Neuronal stem cell (in vitro differentiated cells): ENCODE results near the gene NRXN3.

Source experiments
- DNase-seq: peaks from one replicate; pipeline ENCODE4 v3.0.0-alpha.2; 2013; ENCODE audit warnings: low spot score
- H2AFZ ChIP-seq: one replicate; pipeline ENCODE4 v1.6.1; 2013; ENCODE audit warnings: mild to moderate bottlenecking, low read length, inconsistent platforms
- H2AK5ac ChIP-seq: 2 replicates; pipeline ENCODE4 v1.6.1; 2013; ENCODE audit warnings: low read depth, mild to moderate bottlenecking, inconsistent platforms, low read length, moderate library complexity, mixed read lengths
- H2BK120ac ChIP-seq: 2 replicates; pipeline ENCODE4 v1.6.1; 2013; ENCODE audit warnings: low read depth, mild to moderate bottlenecking, inconsistent platforms, low read length, moderate library complexity, mixed read lengths
- H2BK12ac ChIP-seq: one replicate; pipeline ENCODE4 v1.6.1; 2013; ENCODE audit warnings: low read length, inconsistent platforms
- H2BK15ac ChIP-seq: 2 replicates; pipeline ENCODE4 v1.6.1; 2013; ENCODE audit warnings: mild to moderate bottlenecking, low read length, inconsistent platforms, mixed read lengths
- H2BK5ac ChIP-seq: one replicate; pipeline ENCODE4 v1.6.1; 2013; ENCODE audit warnings: inconsistent platforms, mild to moderate bottlenecking, low read length, moderate library complexity
- H3K14ac ChIP-seq: one replicate; pipeline ENCODE4 v1.6.1; 2013; ENCODE audit warnings: low read length, inconsistent platforms
- H3K18ac ChIP-seq: 2 replicates; pipeline ENCODE4 v1.6.1; 2013; ENCODE audit warnings: low read length, inconsistent platforms
- H3K23ac ChIP-seq: 2 replicates; pipeline ENCODE4 v1.6.1; 2013; ENCODE audit warnings: low read depth, mild to moderate bottlenecking, mixed read lengths, low read length, inconsistent platforms; ENCODE audit not compliant: poor library complexity
- H3K27ac ChIP-seq: replicated peaks from 3 replicates; pipeline ENCODE4 v1.5.1; 2013; ENCODE audit warnings: low read length, inconsistent platforms
- H3K27me3 ChIP-seq, 3 experiments: 2 replicates each; pipeline ENCODE4 v1.6.1; 2013; ENCODE audit warnings: low read length in 3 of 3, mild to moderate bottlenecking in 2 of 3, inconsistent platforms in 1 of 3, low read depth in 1 of 3, mixed read lengths in 1 of 3, moderate library complexity in 1 of 3; ENCODE audit not compliant: control insufficient read depth in 3 of 3, insufficient read depth in 3 of 3
- H3K36me3 ChIP-seq, 2 donors: replicated peaks in 1 of 2; 2 replicates each; pipeline ENCODE4 v1.6.1; 2013; ENCODE audit warnings: low read length in 2 of 2; ENCODE audit not compliant: control insufficient read depth in 2 of 2, insufficient read depth in 2 of 2
- H3K4ac ChIP-seq: 2 replicates; pipeline ENCODE4 v1.6.1; 2013; ENCODE audit warnings: inconsistent platforms, mild to moderate bottlenecking, low read length, moderate library complexity
- H3K4me1 ChIP-seq, 2 donors: 1 replicate in 1 of 2; 2 replicates in 1 of 2; pipeline ENCODE4 v1.6.1; 2013; ENCODE audit warnings: low read length in 2 of 2, low read depth in 1 of 2; ENCODE audit not compliant: control insufficient read depth in 2 of 2, insufficient read depth in 1 of 2
- H3K4me2 ChIP-seq: one replicate; pipeline ENCODE4 v1.6.1; 2013; ENCODE audit warnings: mild to moderate bottlenecking, low read length, inconsistent platforms; ENCODE audit not compliant: insufficient read depth, poor library complexity, severe bottlenecking
- H3K4me3 ChIP-seq, 2 donors: 2 replicates each; pipeline ENCODE4 v1.5.1; 2013; ENCODE audit warnings: low read length in 2 of 2, mild to moderate bottlenecking in 2 of 2, inconsistent platforms in 1 of 2, moderate library complexity in 1 of 2
- H3K79me1 ChIP-seq: one replicate; pipeline ENCODE4 v1.6.1; 2013; ENCODE audit warnings: low read depth, mild to moderate bottlenecking, inconsistent platforms, low read length, moderate library complexity
- H3K9ac ChIP-seq: one replicate; pipeline ENCODE4 v1.6.1; 2013; ENCODE audit warnings: mild to moderate bottlenecking, low read depth, low read length, inconsistent platforms; ENCODE audit not compliant: poor library complexity
- H3K9me3 ChIP-seq, 2 donors: replicated peaks in 1 of 2; 2 replicates each; pipeline versions ENCODE3 to v1.6.1; 2013; ENCODE audit warnings: low read length in 2 of 2, mild to moderate bottlenecking in 2 of 2, inconsistent platforms in 1 of 2, low read depth in 1 of 2, mixed read lengths in 1 of 2, moderate library complexity in 1 of 2; ENCODE audit not compliant: control insufficient read depth in 2 of 2, insufficient read depth in 1 of 2
- H4K8ac ChIP-seq: one replicate; pipeline ENCODE4 v1.6.1; 2013; ENCODE audit warnings: low read depth, mild to moderate bottlenecking, inconsistent platforms, low read length, moderate library complexity
- H4K91ac ChIP-seq: one replicate; pipeline ENCODE4 v1.6.1; 2013; ENCODE audit warnings: low read length, low read depth, mild to moderate bottlenecking, inconsistent platforms; ENCODE audit not compliant: poor library complexity
- WGBS, 2 donors: extraction: QIAGEN DNeasy Blood & Tissue Kit; methylation state at CpG; one replicate each; pipeline ENCODE4 v1.1.7; 2013; ENCODE audit warnings: missing lambda C conversion rate in 2 of 2, mixed read lengths in 1 of 2; ENCODE audit not compliant: insufficient read length in 2 of 2, insufficient replicate concordance in 1 of 2; ENCODE audit errors: extremely low coverage in 2 of 2; 5-methylcytosine and 5-hydroxymethylcytosine counted together

The NRXN3 gene

GRCh38 chr14:79328863-79329262 is 1158.7 kb downstream of the NRXN3 start:
- H2BK120ac ChIP-seq, result no peak overlapping the region
- H3K14ac ChIP-seq, result no peak overlapping the region
- no peak overlapping the region for H2AK5ac ChIP-seq
- no peaks in the 10 kb centered on the region for H3K27me3 ChIP-seq
- H3K4me3 ChIP-seq, result no peak overlapping the region
- no peak overlapping the region for H3K9ac ChIP-seq
- H3K36me3 ChIP-seq, result no peaks in the 10 kb centered on the region
- H3K23ac ChIP-seq, result no peak overlapping the region
- no CpG with 5 or more reads among the region's 3 CpGs for WGBS, 2 donors
- no peak overlapping the region for H2BK15ac ChIP-seq
- H2BK12ac ChIP-seq, result no peak overlapping the region
- H3K79me1 ChIP-seq, result no peaks in the 10 kb centered on the region
- H2BK5ac ChIP-seq, result no peak overlapping the region
- no peak overlapping the region for H3K4me2 ChIP-seq
- H4K91ac ChIP-seq, result no peak overlapping the region
- no peak for DNase-seq
- H3K27ac ChIP-seq, result no peak overlapping the region
- H3K18ac ChIP-seq, result no peak overlapping the region
- no peak overlapping the region for H2AFZ ChIP-seq
- no peaks in the 10 kb centered on the region for H3K9me3 ChIP-seq
- H3K4ac ChIP-seq, result no peak overlapping the region
- H4K8ac ChIP-seq, result no peak overlapping the region
- peaks cover 4 to 7% of the 10 kb centered on the region in 2 donors for H3K4me1 ChIP-seq

GRCh38 chr14:79331830-79332229 is 1161.7 kb downstream of the NRXN3 start:
- H3K23ac ChIP-seq, result no peak overlapping the region
- no peak overlapping the region for H4K91ac ChIP-seq
- no peak for DNase-seq
- no peak overlapping the region for H2BK15ac ChIP-seq
- no peak overlapping the region for H2BK12ac ChIP-seq
- no peak overlapping the region for H2AK5ac ChIP-seq
- no peak overlapping the region for H2AFZ ChIP-seq
- WGBS, 2 donors, result no CpG with 5 or more reads among the region's 4 CpGs
- H3K4ac ChIP-seq, result no peak overlapping the region
- no peak overlapping the region for H3K4me3 ChIP-seq
- H3K4me2 ChIP-seq, result no peak overlapping the region
- H3K9me3 ChIP-seq, result peaks cover 0 to 2% of the 10 kb centered on the region in 2 donors
- no peaks in the 10 kb centered on the region for H3K79me1 ChIP-seq
- no peak overlapping the region for H4K8ac ChIP-seq
- peaks cover 0 to 13% of the 10 kb centered on the region in 2 donors for H3K4me1 ChIP-seq
- no peaks in the 10 kb centered on the region for H3K27me3 ChIP-seq
- H3K9ac ChIP-seq, result no peak overlapping the region
- no peak overlapping the region for H3K18ac ChIP-seq
- no peak overlapping the region for H2BK5ac ChIP-seq
- H3K14ac ChIP-seq, result no peak overlapping the region
- no peak overlapping the region for H2BK120ac ChIP-seq
- H3K27ac ChIP-seq, result peak overlapping the region; percentile 96
- no peaks in the 10 kb centered on the region for H3K36me3 ChIP-seq

- WGBS, 2 donors, result no CpG with 5 or more reads among the region's 7 CpGs
- no peak overlapping the region for H3K4me3 ChIP-seq
These were observed 1162.5 kb downstream of the NRXN3 start for GRCh38 chr14:79332504-79333197.

GRCh38 chr14:79333198-79333546 is 1163.0 kb downstream of the NRXN3 start:
- Histone ChIP-seq H3K18ac (no peak overlapping the region), H2BK12ac (no peak overlapping the region), H3K23ac (no peak overlapping the region), H3K36me3 (no peaks in the 10 kb centered on the region), H3K9ac (no peak overlapping the region), H2BK120ac (no peak overlapping the region), H4K91ac (no peak overlapping the region), H3K27ac (peak overlapping the region; percentile 96), H2BK5ac (no peak overlapping the region), H3K27me3 (no peaks in the 10 kb centered on the region), H4K8ac (no peak overlapping the region), H3K4me2 (peak overlapping the region; percentile 19), H3K4me3 (no peak overlapping the region), H3K79me1 (no peaks in the 10 kb centered on the region), H3K14ac (no peak overlapping the region), H3K4ac (no peak overlapping the region), H2BK15ac (no peak overlapping the region), H2AFZ (peak overlapping the region; percentile 8), H2AK5ac (no peak overlapping the region), H3K9me3 (peaks cover 0 to 2% of the 10 kb centered on the region in 2 donors), H3K4me1 (peaks cover 0 to 13% of the 10 kb centered on the region in 2 donors)
- no CpG with 5 or more reads among the region's 1 CpG for WGBS, 2 donors
- DNase-seq, result no peak

More at GRCh38 chr14:79332504-79333197, 1162.5 kb downstream of the NRXN3 start:
- Histone ChIP-seq H2AFZ (no peak overlapping the region), H2BK5ac (no peak overlapping the region), H3K14ac (no peak overlapping the region), H2BK15ac (no peak overlapping the region), H3K9me3 (peaks cover 0 to 2% of the 10 kb centered on the region in 2 donors), H3K23ac (no peak overlapping the region), H2BK120ac (no peak overlapping the region), H3K18ac (no peak overlapping the region), H3K27me3 (no peaks in the 10 kb centered on the region), H2BK12ac (no peak overlapping the region), H3K4ac (no peak overlapping the region), H3K4me1 (peaks cover 0 to 13% of the 10 kb centered on the region in 2 donors), H4K91ac (no peak overlapping the region), H3K36me3 (no peaks in the 10 kb centered on the region), H3K4me2 (no peak overlapping the region), H3K27ac (peak overlapping the region; percentile 96), H2AK5ac (no peak overlapping the region), H3K9ac (no peak overlapping the region), H3K79me1 (no peaks in the 10 kb centered on the region), H4K8ac (no peak overlapping the region)
- DNase-seq, result peak; percentile 52
